WI38 (cell line): ENCODE results near the gene ADSS2.

Source experiments
- H3K4me3 ChIP-seq: 2 replicates; pipeline ENCODE4 v1.5.1; 2011; ENCODE audit warnings: low read depth, mild to moderate bottlenecking, control low read depth, low read length
- TF ChIP-seq, protein P1 (sequence below): IDR thresholded peaks from 2 replicates; pipeline ENCODE4 v1.5.1; 2012; ENCODE audit warnings: low read depth, mild to moderate bottlenecking, control low read depth, low read length

Gene ADSS2

DNA sequence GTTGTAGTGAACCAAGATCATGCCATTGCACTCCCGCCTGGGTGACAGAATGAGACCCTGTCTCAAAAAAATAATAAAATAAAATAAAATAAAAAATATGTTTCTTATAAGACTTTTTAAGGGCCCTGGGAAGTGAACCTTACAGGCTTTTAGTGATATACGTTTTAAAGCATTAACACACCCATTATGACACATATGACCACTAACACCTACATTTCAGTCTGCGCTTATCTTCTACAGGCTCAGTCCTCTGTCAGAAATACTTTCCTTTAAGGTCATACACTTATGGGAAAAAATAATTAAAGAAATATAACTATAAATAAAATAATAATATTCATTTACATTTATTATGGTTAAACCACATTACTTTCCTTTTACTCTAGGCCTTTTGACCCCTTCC, 21.9 kb downstream of the ADSS2 start:
- TF ChIP-seq, protein P1, sequence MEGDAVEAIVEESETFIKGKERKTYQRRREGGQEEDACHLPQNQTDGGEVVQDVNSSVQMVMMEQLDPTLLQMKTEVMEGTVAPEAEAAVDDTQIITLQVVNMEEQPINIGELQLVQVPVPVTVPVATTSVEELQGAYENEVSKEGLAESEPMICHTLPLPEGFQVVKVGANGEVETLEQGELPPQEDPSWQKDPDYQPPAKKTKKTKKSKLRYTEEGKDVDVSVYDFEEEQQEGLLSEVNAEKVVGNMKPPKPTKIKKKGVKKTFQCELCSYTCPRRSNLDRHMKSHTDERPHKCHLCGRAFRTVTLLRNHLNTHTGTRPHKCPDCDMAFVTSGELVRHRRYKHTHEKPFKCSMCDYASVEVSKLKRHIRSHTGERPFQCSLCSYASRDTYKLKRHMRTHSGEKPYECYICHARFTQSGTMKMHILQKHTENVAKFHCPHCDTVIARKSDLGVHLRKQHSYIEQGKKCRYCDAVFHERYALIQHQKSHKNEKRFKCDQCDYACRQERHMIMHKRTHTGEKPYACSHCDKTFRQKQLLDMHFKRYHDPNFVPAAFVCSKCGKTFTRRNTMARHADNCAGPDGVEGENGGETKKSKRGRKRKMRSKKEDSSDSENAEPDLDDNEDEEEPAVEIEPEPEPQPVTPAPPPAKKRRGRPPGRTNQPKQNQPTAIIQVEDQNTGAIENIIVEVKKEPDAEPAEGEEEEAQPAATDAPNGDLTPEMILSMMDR: no peak

DNA sequence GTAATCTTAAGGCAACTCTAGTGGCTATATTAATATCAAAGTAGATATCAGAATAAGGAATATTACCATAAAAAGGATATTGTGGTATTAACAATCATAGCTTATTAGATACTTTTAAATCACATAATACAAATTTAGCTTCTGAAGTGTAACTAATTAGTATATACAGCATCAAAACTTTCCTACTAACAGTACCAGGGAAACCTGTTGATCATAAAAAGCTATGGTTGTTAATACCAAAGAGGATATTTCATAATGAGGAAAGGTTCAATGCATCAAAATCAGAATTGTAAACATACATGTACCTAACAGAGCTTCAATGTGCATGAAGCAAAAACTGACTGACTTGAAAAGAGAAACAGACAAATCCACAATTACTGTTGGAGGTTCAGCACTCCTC, 24.1 kb downstream of the ADSS2 start:
- H3K4me3 ChIP-seq: no peak overlapping the region
- TF ChIP-seq, protein P1: no peak

More for the DNA sequence above, 21.9 kb downstream of the ADSS2 start:
- no peak overlapping the region for H3K4me3 ChIP-seq

- TF ChIP-seq, protein P1: no peak
- H3K4me3 ChIP-seq: no peak overlapping the region
These were observed 26.9 kb downstream of the ADSS2 start for GRCh38 chr1:244424649-244425334.

DNA sequence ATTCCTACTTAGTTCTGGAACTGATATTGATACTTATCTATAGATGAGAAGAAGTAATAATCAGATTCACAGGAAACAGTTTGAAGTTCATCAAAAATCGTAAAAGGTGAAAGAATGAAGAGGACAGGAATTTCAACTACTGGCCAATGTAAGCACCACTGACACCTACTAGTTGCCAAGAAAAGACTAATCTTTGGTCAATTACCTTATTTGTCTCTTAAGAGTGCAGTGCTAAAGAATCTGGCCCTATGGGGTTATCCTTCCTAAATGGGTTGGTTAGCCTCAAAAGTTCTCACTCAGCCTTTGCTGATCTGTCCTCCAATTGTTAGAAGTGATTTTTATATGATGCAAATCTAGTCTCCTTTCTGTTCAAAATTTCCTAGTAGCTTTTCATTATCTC, 29.5 kb downstream of the ADSS2 start:
- no peak overlapping the region for H3K4me3 ChIP-seq
- TF ChIP-seq, protein P1: no peak

- TF ChIP-seq, protein P1: no peak
- H3K4me3 ChIP-seq: no peak overlapping the region
These were observed 32.7 kb downstream of the ADSS2 start for GRCh38 chr1:244419024-244419423.

DNA sequence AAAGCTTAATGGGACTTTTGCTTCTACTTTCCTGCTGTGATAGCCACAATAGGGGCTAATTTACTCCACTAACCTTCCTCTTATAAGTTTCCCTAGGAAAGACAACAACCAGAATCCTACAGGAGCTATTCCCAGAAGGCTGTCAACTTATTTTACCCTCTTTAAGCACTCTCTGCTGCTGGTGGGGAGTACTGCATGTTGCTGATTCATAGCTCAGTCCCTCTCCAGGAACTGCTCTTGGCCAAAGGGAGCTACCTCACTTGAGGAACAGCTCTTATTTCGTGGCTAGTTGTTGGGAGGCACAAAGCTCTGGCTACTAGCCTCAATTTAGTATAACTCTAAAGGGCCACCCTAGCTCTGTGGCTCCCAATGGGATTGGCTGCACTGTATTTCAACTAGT, 37.2 kb downstream of the ADSS2 start:
- no peak overlapping the region for H3K4me3 ChIP-seq
- TF ChIP-seq, protein P1: peak; percentile 40

- TF ChIP-seq, protein P1: no peak
- no peak overlapping the region for H3K4me3 ChIP-seq
These were observed 38.0 kb downstream of the ADSS2 start for GRCh38 chr1:244413736-244414135.
